HPDE6-E6E7 (cell line): ENCODE measurements around the gene FGF1.

ENCODE experiments used
- DNase-seq: peaks from one replicate; pipeline ENCODE4 v3.0.0; 2011; ENCODE audit warnings: missing footprints; ENCODE audit errors: extremely low spot score

Gene FGF1

DNA sequence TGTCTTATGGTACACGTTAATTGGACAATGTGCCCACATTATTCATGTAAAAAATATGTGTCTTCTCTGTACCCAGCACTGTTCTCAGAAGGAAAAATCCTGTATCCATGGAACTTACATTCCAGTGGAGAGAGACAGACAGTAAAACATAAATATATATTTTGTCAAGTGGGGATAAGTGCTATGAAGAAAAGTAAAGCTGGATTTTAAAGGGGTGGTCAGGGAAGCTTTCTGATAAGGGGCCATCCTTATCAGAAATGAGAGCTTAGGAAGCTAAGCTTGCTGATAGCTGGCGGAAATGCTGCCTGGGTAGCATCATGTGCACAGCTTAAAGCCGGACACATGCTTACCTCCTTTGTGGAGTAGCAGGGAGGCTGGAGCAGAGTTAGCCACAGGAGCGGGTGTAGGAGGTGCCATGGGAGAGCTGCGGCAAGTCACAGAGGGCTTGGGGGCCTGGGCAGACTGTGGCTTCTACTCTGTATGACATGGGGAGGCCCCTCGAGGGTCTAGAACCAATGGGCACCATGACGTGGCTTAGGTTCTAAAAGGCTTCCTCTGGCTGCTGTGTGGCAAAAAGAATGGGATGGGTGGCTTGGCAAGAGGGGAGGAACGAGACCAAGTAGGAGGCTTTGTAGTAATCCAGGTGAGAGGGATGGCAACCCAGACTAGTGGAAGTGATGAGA lies 141.7 kb downstream of the FGF1 start:
- no peak for DNase-seq

DNA sequence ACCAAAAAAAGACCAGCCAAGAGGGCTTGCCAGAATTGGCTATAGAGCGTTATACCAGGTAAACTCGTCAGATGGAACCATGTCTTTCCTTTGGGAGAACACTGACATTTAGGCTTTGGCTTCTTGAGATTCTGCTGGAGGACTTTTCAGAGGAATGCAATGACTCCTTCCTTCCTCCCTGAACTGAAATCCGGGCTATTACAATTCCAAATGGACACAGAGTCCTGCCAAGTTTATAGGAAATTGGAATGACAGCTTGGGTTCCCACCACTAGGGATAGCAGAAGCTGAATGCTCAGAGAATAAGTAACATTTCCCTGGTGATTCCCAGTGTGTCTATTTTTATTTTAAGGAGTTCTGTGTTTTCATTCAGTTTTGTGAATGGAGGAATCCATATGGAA lies 143.0 kb downstream of the FGF1 start:
- no peak for DNase-seq
